GM19035 (cell line): ENCODE data around the gene PHF21B.

Experiments
- ATAC-seq: cut with Tn5 transposase; IDR thresholded peaks from one replicate; pipeline ENCODE4 v1.9.1; 2021; ENCODE audit not compliant: unreplicated experiment

PHF21B gene

GRCh38 chr22:44847892-44848291 lies 161.9 kb downstream of the PHF21B start:
- no peak for ATAC-seq

GRCh38 chr22:44847380-44847779 lies 162.4 kb downstream of the PHF21B start:
- no peak for ATAC-seq

- ATAC-seq = no peak
Observed at GRCh38 chr22:44846726-44847275, 163.0 kb downstream of the PHF21B start.

- ATAC-seq = no peak
Observed at GRCh38 chr22:44845796-44846720, 163.7 kb downstream of the PHF21B start.

- ATAC-seq = no peak
Observed at GRCh38 chr22:44845191-44845590, 164.6 kb downstream of the PHF21B start.

- no peak for ATAC-seq
Observed at GRCh38 chr22:44842417-44842816, 167.4 kb downstream of the PHF21B start.

GRCh38 chr22:44840611-44841322 lies 169.0 kb downstream of the PHF21B start:
- ATAC-seq = no peak

- no peak for ATAC-seq
Observed at GRCh38 chr22:44839721-44840120, 170.1 kb downstream of the PHF21B start.

GRCh38 chr22:44839061-44839460 lies 170.7 kb downstream of the PHF21B start:
- no peak for ATAC-seq

GRCh38 chr22:44838316-44839016 lies 171.3 kb downstream of the PHF21B start:
- no peak for ATAC-seq

- ATAC-seq = no peak
Observed at GRCh38 chr22:44837481-44837880, 172.3 kb downstream of the PHF21B start.

GRCh38 chr22:44834065-44834464 lies 175.7 kb downstream of the PHF21B start:
- ATAC-seq = no peak

GRCh38 chr22:44831885-44832284 lies 177.9 kb downstream of the PHF21B start:
- ATAC-seq = no peak
